Cerebellar nuclear complex (tissue), 1 donor: ENCODE measurements around the gene UNCX.
"Not testable (repeated sequence)": the region's sequence is repeated elsewhere in the genome, so short reads cannot be mapped to it uniquely, and the experiment has no call there.

Experiments
- DNase-seq, 2 experiments: peaks; one replicate each; lab custom pipeline; 2025; lab: John Stamatoyannopoulos, UW

UNCX gene

GRCh38 chr7:1232623-1233332 is at the start of gene UNCX:
TSS of gene UNCX (plus strand) at chr7:1232872. CDS start at chr7:1233018, 146 bp downstream.
- peak in 1 of 2 experiments; percentile 81 for DNase-seq

GRCh38 chr7:1187127-1187526 is 45.5 kb upstream of the UNCX start:
- DNase-seq, result no peak

- DNase-seq, result no peak
These were observed 43.9 kb upstream of the UNCX start for GRCh38 chr7:1188720-1189294.

GRCh38 chr7:1189986-1190772 is 42.5 kb upstream of the UNCX start:
- DNase-seq, result no peak

GRCh38 chr7:1192171-1192676 is 40.4 kb upstream of the UNCX start:
- no peak for DNase-seq

GRCh38 chr7:1193593-1194424 is 38.9 kb upstream of the UNCX start:
- DNase-seq, result peak in 1 of 2 experiments; percentile 76

- DNase-seq, result not testable (repeated sequence)
These were observed 36.2 kb upstream of the UNCX start for GRCh38 chr7:1196441-1196840.

GRCh38 chr7:1196950-1197349 is 35.7 kb upstream of the UNCX start:
- no peak for DNase-seq

GRCh38 chr7:1197997-1198625 is 34.6 kb upstream of the UNCX start:
- DNase-seq, result no peak

GRCh38 chr7:1200045-1200444 is 32.6 kb upstream of the UNCX start:
- DNase-seq, result no peak

GRCh38 chr7:1201916-1202315 is 30.8 kb upstream of the UNCX start:
- no peak for DNase-seq

GRCh38 chr7:1202914-1203313 is 29.8 kb upstream of the UNCX start:
- not testable (repeated sequence) for DNase-seq

- peak; percentile 29 to 58 for DNase-seq
These were observed 28.1 kb upstream of the UNCX start for GRCh38 chr7:1204460-1205140.

- DNase-seq, result not testable (repeated sequence)
These were observed 26.9 kb upstream of the UNCX start for GRCh38 chr7:1205742-1206141.

GRCh38 chr7:1209097-1209496 is 23.6 kb upstream of the UNCX start:
- no peak for DNase-seq

GRCh38 chr7:1210321-1210978 is 22.2 kb upstream of the UNCX start:
- no peak for DNase-seq

GRCh38 chr7:1210979-1211608 is 21.6 kb upstream of the UNCX start:
- DNase-seq, result no peak

GRCh38 chr7:1211611-1212010 is 21.1 kb upstream of the UNCX start:
- no peak for DNase-seq

GRCh38 chr7:1212025-1212424 is 20.6 kb upstream of the UNCX start:
- not testable (repeated sequence) for DNase-seq

GRCh38 chr7:1214516-1214915 is 18.2 kb upstream of the UNCX start:
- DNase-seq, result no peak
